Subcutaneous abdominal adipose tissue (tissue), 5 donors: Measurements from ENCODE around the gene BRMS1.
"Not testable (repeated sequence)": the region's sequence is repeated elsewhere in the genome, so short reads cannot be mapped to it uniquely, and the experiment has no call there.

Experiments used
- H3K27ac ChIP-seq: one replicate; pipeline ENCODE4 v1.7.0; 2013; ENCODE audit warnings: low read depth, mild to moderate bottlenecking, inconsistent platforms, low read length, moderate library complexity
- H3K27me3 ChIP-seq, 5 donors: one replicate each; pipeline ENCODE4 v1.7.0; 2013; ENCODE audit warnings: low read length in 5 of 5, inconsistent platforms in 1 of 5; ENCODE audit not compliant: control insufficient read depth in 5 of 5, insufficient read depth in 4 of 5
- H3K36me3 ChIP-seq, 5 donors: one replicate each; pipeline ENCODE4 v1.7.0; 2013; ENCODE audit warnings: low read length in 5 of 5; ENCODE audit not compliant: control insufficient read depth in 5 of 5, insufficient read depth in 5 of 5
- H3K4me1 ChIP-seq, 5 donors: one replicate each; pipeline ENCODE4 v1.7.0; 2013; ENCODE audit warnings: low read length in 5 of 5, mild to moderate bottlenecking in 3 of 5, moderate library complexity in 1 of 5; ENCODE audit not compliant: control insufficient read depth in 5 of 5, insufficient read depth in 5 of 5
- H3K4me3 ChIP-seq, 5 donors: one replicate each; pipeline ENCODE4 v1.7.0; 2013; ENCODE audit warnings: low read length in 5 of 5, low read depth in 1 of 5
- H3K9ac ChIP-seq, 5 donors: one replicate each; pipeline ENCODE4 v1.7.0; 2013; ENCODE audit warnings: low read length in 5 of 5, mild to moderate bottlenecking in 4 of 5, moderate library complexity in 3 of 5
- H3K9me3 ChIP-seq, 5 donors: one replicate each; pipeline ENCODE4 v1.7.0; 2013; ENCODE audit warnings: low read length in 5 of 5; ENCODE audit not compliant: control insufficient read depth in 5 of 5
- donor health status: healthy.
- donor health status: healthy.
- donor health status: healthy.
- donor health status: healthy.
- donor health status: healthy.

BRMS1 gene

DNA sequence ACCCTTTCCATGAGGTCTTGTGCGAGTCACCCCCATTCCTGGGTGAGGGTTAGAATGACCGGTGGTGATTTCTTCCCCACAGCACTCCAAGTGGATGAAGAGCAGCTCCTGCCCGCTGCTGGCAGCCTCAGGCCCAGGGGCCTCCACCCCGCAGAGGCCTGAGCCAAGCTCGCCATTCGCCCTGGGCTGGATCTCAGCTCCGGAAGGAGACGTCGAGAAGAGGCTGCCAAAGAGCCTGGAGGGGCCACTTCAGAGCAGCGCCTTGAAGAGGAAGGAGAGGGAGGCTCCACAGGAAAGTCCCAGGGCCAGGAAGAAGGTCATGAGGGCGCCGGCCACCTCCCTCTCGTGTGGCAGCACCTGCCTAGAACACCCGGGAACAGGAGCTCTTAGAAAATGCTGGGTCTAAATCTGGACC, 18.3 kb upstream of the BRMS1 start:
- Histone ChIP-seq H3K9ac (peak overlapping the region in 1 of 5 donors; percentile 2), H3K4me3 (no peak overlapping the region), H3K27me3 (no peaks in the 10 kb centered on the region), H3K27ac (no peak overlapping the region), H3K36me3 (peaks cover 0 to 5% (median 0%) of the 10 kb centered on the region in 5 donors), H3K9me3 (no peaks in the 10 kb centered on the region), H3K4me1 (peaks cover 0 to 13% (median 0%) of the 10 kb centered on the region in 5 donors)

DNA sequence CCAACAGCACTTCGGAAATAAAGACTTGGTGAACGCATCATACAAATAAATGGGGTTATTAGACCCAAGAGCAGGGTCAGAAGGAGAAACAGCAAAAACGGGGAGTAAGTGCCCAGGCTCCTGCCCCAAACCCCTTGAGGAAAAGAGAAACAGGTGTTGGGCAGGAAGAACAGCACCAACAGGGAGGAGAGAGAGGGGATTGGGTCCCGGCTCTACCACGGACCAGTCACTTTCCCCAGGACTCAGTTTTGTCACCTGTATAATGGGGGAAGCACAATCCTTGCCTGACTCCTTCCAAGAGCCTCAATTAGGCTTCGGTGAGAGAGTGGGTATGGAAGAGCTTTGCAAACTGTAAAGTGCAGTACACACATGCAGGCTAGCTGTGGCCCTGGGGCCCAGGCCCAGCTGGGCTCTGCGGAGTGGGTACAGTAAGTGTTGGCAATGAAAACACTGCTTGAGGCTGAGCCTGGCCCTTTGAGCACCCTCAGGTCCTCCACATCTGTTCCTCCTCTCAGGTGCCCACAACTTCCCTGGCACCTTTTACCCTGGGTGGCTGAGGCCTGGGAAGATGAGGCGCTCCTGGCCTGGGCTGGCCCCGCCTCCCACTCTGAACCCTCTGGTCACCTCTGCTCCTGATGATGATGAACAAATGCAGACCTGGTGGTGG, 17.7 kb upstream of the BRMS1 start:
- Histone ChIP-seq H3K36me3 (peaks cover 0 to 5% (median 0%) of the 10 kb centered on the region in 5 donors), H3K27me3 (no peaks in the 10 kb centered on the region), H3K9ac (peak overlapping the region in 1 of 5 donors; percentile 2), H3K27ac (no peak overlapping the region), H3K4me3 (no peak overlapping the region), H3K9me3 (no peaks in the 10 kb centered on the region), H3K4me1 (peaks cover 0 to 13% (median 0%) of the 10 kb centered on the region in 5 donors)

DNA sequence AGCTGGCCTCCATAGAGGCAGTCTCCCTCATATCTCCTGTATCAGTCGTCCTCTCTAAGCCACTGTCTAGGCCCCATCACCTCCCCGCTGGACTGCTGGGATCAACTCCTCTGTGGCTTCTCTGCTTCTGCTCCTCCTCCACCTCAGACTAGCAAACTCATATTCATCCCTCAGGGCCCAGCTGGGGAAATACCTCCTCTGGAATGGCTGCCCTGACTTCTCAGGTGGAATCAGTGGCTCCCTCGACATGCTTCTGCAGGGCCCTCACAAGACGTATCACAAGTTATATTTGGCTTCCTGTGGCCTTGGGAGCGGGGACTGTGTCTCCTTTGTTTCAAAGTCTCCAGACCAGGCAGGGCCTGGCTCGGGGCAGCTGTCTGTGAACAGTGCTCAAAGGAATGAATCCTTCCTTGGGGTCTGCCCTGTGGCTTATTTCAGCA, 16.6 kb upstream of the BRMS1 start:
- H3K9me3 ChIP-seq: no peaks in the 10 kb centered on the region
- H3K36me3 ChIP-seq: peaks cover 0 to 5% (median 0%) of the 10 kb centered on the region in 5 donors
- H3K4me3 ChIP-seq: no peak overlapping the region
- H3K4me1 ChIP-seq: peaks cover 0 to 13% (median 0%) of the 10 kb centered on the region in 5 donors
- no peaks in the 10 kb centered on the region for H3K27me3 ChIP-seq
- no peak overlapping the region for H3K9ac ChIP-seq
- no peak overlapping the region for H3K27ac ChIP-seq

DNA sequence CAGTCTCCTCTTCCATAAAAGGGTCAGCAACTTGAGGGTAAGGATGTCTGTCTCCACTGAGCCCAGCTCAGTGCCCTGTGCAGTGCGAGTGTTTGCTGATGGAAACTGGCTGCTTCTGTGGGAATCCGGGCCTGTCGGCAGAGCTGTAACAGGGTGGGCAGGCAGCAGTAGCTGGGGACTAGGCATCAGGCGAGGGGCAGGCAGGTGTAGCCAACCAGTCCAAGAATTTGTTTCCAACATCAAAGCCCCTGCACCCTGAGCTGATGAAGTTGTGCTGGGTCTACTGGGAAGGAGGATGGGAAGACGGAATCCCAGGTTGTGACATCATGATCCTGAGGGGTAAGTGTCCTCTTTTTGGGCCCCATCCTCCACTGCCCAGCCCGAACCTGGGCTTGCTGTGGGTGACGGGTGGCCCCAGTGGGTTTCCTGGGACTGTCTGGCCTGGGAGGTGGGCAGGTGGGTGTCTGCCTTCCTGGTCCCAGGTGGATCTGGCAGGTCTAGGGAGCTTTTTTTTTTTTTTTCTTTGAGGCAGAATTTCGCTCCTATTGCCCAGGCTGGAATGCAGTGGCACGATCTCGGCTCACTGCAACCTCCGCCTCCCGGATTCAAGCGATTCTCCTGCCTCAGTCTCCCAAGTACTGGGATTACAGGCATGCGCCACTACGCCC, 15.6 kb upstream of the BRMS1 start:
- H3K36me3 ChIP-seq: peaks cover 0 to 5% (median 0%) of the 10 kb centered on the region in 5 donors
- H3K27ac ChIP-seq: no peak overlapping the region
- H3K4me1 ChIP-seq: peaks cover 0 to 13% (median 0%) of the 10 kb centered on the region in 5 donors
- no peaks in the 10 kb centered on the region for H3K27me3 ChIP-seq
- H3K9ac ChIP-seq: no peak overlapping the region
- no peaks in the 10 kb centered on the region for H3K9me3 ChIP-seq
- no peak overlapping the region for H3K4me3 ChIP-seq

DNA sequence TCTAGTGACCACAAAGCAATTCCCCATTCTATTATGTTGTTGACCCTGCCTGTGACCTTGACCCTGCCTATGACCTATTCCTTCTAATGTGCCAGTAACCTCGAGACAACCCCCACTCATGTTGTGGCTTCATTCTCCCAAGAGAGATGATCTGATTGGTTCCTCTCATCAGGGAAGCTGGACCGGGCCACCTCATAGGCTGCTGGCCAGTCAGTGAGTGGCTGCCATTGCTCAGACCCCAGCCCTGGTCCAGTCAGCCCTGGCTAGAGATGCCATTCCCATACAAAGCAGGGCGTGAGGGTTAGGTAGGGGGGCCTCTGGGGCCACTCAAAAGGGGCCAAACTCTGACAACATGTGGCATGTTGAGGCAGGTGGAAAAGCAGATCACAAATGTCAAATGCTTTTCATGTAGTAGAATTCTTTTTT, 14.8 kb upstream of the BRMS1 start:
- Histone ChIP-seq H3K27me3 (no peaks in the 10 kb centered on the region), H3K27ac (no peak overlapping the region), H3K4me1 (peaks cover 0 to 13% (median 0%) of the 10 kb centered on the region in 5 donors), H3K4me3 (no peak overlapping the region), H3K9ac (no peak overlapping the region), H3K9me3 (no peaks in the 10 kb centered on the region), H3K36me3 (peaks cover 0 to 5% (median 0%) of the 10 kb centered on the region in 5 donors)

DNA sequence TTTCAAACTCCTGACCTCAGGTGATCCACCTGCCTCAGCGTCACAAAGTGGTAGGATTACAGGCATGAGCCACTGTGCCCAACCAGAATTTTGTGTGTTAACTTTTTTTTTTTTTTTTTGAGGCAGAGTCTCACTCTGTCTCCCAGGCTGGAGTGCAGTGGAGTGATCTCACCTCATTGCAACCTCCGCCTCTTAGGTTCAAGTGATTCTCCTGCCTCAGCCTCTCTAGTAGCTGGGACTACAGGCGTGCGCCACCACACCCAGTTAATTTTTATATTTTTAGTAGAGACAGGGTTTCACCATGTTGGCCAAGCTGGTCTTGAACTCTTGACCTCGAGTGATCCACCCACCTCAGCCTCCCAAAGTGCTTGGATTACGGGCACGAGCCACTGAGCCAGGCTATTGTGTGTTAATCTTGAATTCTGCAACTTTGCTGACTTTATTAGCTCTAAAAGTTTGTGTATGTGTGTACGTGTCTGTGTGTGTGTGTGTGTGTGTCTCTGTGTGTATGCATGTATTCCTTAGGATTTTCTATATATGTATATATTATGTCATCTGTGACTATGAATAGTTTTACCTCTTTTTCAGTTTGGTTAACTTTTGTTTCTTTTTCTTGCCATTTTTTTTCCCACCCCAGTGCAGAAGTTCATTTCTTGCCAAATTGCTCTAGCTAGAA, 5.8 kb upstream of the BRMS1 start:
- H3K4me3 ChIP-seq, H3K9ac ChIP-seq, H3K27ac ChIP-seq: not testable (repeated sequence)

DNA sequence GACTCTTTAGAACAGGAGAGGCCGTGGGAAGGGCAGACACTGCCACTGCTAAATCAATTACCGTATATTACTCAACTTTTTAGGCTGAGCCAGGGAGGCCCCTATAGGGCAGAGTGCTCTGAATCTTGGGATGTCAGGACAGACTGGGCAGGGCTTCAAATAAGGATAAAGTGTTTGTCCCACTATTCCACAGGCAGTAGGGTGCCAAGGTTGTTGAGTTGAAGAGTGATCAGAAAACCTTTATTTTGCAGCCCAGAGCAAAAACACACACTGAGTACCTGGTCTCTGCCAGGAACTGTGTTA, 4.1 kb upstream of the BRMS1 start:
- Histone ChIP-seq H3K27ac (no peak overlapping the region), H3K4me3 (no peak overlapping the region), H3K9ac (no peak overlapping the region), H3K9me3 (no peaks in the 10 kb centered on the region), H3K27me3 (no peaks in the 10 kb centered on the region), H3K36me3 (no peaks in the 10 kb centered on the region), H3K4me1 (peaks cover 7 to 45% (median 40%) of the 10 kb centered on the region in 5 donors)

More for the DNA sequence above, 5.8 kb upstream of the BRMS1 start:
- not testable (repeated sequence) for H3K9me3 ChIP-seq, H3K27me3 ChIP-seq, H3K36me3 ChIP-seq
- peaks cover 3 to 31% (median 25%) of the 10 kb centered on the region in 5 donors for H3K4me1 ChIP-seq

DNA sequence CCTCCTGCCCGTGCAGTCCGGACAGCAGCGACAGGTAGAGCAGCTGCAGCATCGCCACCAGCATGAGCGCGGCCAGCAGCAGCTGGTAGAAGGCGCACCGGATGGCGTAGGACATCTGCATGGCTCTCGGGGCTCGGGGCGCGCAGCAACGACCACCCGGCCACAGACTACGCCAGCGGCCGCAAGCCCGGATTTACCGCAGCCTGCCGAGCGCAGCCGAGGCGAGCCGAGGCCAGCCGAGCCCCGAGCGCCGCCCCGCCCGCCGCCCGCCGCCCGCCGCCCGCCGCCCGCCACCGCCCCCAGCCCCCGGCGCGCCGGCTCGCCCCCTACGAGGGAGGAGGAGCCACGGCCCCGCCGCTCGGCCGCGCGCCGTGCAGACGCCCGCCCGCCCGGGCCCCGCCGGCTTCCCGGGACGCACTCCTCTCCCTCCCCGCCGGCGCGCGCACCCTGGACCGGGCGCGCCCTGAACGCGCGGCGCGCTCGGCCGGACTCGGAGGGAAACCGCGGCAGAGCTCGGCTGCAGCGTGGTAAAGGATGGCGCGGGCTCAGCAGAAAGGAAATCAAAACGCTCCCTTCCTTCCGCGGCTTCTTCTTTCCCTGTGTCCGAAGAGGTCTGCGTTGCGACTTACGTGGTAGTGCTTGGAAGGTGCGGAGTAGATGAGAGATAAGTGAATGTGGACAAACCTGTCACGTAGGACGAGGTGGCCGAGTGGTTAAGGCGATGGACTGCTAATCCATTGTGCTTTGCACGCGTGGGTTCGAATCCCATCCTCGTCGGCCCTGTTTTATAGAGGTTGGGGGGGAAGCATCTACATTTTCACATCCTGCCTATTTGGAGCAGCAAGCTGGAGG, 2.7 kb upstream of the BRMS1 start, which contains the start of gene B4GAT1:
Gene B4GAT1, minus strand, starts transcription at position 205 of the 852 bp plus-strand sequence. Its CDS starts 84 bp downstream, at position 121.
- Histone ChIP-seq H3K9ac (peak within 1 kb of the TSS; percentile 65 to 93 (median 77)), H3K4me3 (peak within 1 kb of the TSS; percentile 86 to 95 (median 93)), H3K4me1 (peaks cover 9 to 55% (median 47%) of the 10 kb centered on the region in 5 donors), H3K36me3 (peaks cover 0 to 1% (median 0%) of the 10 kb centered on the region in 5 donors), H3K9me3 (no peaks in the 10 kb centered on the region), H3K27me3 (no peaks in the 10 kb centered on the region), H3K27ac (peak within 1 kb of the TSS; percentile 57)
